ENCODE data around the gene LCN2.
"Not testable (repeated sequence)": the region's sequence is repeated elsewhere in the genome, so short reads cannot be mapped to it uniquely, and the experiment has no call there.

The LCN2 gene
- 0 reads per million in 2 donors for total RNA-seq

GRCh38 chr9:128149001-128149701 is at the start of gene LCN2:
Gene LCN2, plus strand, starts transcription at chr9:128149453. Its CDS starts 73 bp downstream, at chr9:128149526.
- no peak for DNase-seq

- no peak for DNase-seq
Measured at GRCh38 chr9:128099932-128100491, 49.2 kb upstream of the LCN2 start.

GRCh38 chr9:128100581-128100980 is 48.7 kb upstream of the LCN2 start:
- no peak for DNase-seq

- no peak for DNase-seq
Measured at GRCh38 chr9:128101231-128101661, 48.0 kb upstream of the LCN2 start.

- DNase-seq = no peak
Measured at GRCh38 chr9:128101690-128102089, 47.6 kb upstream of the LCN2 start.

- DNase-seq = no peak
Measured at GRCh38 chr9:128102196-128102595, 47.1 kb upstream of the LCN2 start.

- DNase-seq = no peak
Measured at GRCh38 chr9:128102861-128103588, 46.2 kb upstream of the LCN2 start.

GRCh38 chr9:128103589-128103962 is 45.7 kb upstream of the LCN2 start:
- DNase-seq = peak in 2 of 5 experiments; percentile 28 to 49

- no peak for DNase-seq
Measured at GRCh38 chr9:128104171-128104618, 45.1 kb upstream of the LCN2 start.

GRCh38 chr9:128105538-128106175 is 43.6 kb upstream of the LCN2 start:
- DNase-seq = no peak

- DNase-seq = no peak
Measured at GRCh38 chr9:128106181-128106939, 42.9 kb upstream of the LCN2 start.

GRCh38 chr9:128106940-128107467 is 42.2 kb upstream of the LCN2 start:
- DNase-seq = no peak

GRCh38 chr9:128107468-128108268 is 41.6 kb upstream of the LCN2 start:
- no peak for DNase-seq

- DNase-seq = no peak
Measured at GRCh38 chr9:128108269-128109049, 40.8 kb upstream of the LCN2 start.

GRCh38 chr9:128109050-128109709 is 40.1 kb upstream of the LCN2 start:
- no peak for DNase-seq

- DNase-seq = not testable (repeated sequence)
Measured at GRCh38 chr9:128111726-128112125, 37.5 kb upstream of the LCN2 start.

- no peak for DNase-seq
Measured at GRCh38 chr9:128113526-128114325, 35.5 kb upstream of the LCN2 start.

GRCh38 chr9:128114326-128115186 is 34.7 kb upstream of the LCN2 start:
- no peak for DNase-seq

All from T-helper 2 cell (primary cell).